ENCODE measurements around the gene KDM6B.

- TF ChIP-seq, protein P1, sequence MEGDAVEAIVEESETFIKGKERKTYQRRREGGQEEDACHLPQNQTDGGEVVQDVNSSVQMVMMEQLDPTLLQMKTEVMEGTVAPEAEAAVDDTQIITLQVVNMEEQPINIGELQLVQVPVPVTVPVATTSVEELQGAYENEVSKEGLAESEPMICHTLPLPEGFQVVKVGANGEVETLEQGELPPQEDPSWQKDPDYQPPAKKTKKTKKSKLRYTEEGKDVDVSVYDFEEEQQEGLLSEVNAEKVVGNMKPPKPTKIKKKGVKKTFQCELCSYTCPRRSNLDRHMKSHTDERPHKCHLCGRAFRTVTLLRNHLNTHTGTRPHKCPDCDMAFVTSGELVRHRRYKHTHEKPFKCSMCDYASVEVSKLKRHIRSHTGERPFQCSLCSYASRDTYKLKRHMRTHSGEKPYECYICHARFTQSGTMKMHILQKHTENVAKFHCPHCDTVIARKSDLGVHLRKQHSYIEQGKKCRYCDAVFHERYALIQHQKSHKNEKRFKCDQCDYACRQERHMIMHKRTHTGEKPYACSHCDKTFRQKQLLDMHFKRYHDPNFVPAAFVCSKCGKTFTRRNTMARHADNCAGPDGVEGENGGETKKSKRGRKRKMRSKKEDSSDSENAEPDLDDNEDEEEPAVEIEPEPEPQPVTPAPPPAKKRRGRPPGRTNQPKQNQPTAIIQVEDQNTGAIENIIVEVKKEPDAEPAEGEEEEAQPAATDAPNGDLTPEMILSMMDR (IDR thresholded peaks at IDR 0.05; ENCODE audit: poor library complexity, severe bottlenecking) = no peak
- TF ChIP-seq POLR2AphosphoS5 (IDR thresholded peaks at IDR 0.05) (no peak), SMC3 (conservative IDR thresholded peaks at IDR 0.05; ENCODE audit: poor library complexity) (no peak), TAF1 (IDR thresholded peaks at IDR 0.05; ENCODE audit: low read depth) (no peak), RAD21 (conservative IDR thresholded peaks at IDR 0.05) (no peak), EZH2 (IDR thresholded peaks at IDR 0.05; ENCODE audit: borderline replicate concordance, insufficient read depth, low read length, poor library complexity, severe bottlenecking) (no peak)
Measured at GRCh38 chr17:7852262-7852670, 18.2 kb downstream of the KDM6B start.

All from neural cell (in vitro differentiated cells).